Nephron (organoid): ENCODE measurements around the gene UBN2.
"Not testable (repeated sequence)": the region's sequence is repeated elsewhere in the genome, so short reads cannot be mapped to it uniquely, and the experiment has no call there.

Source experiments
- H3K27ac Mint-ChIP-seq, 3 experiments: 2 replicates each; pipeline ENCODE4 v1.8.0; 2020; ENCODE audit warnings: mixed read lengths in 3 of 3, mild to moderate bottlenecking in 2 of 3, moderate library complexity in 1 of 3
- H3K27me3 Mint-ChIP-seq: 2 replicates; pipeline ENCODE4 v1.8.0; 2021; ENCODE audit warnings: low read depth, mild to moderate bottlenecking, moderate library complexity, mixed read lengths
- H3K36me3 Mint-ChIP-seq: 2 replicates; pipeline ENCODE4 v1.8.0; 2020; ENCODE audit warnings: low read depth, mixed read lengths
- H3K4me1 Mint-ChIP-seq: 2 replicates; pipeline ENCODE4 v1.8.0; 2020; ENCODE audit warnings: mixed read lengths
- H3K4me3 Mint-ChIP-seq, 3 experiments: 2 replicates each; pipeline ENCODE4 v1.8.0; 2020; ENCODE audit warnings: mild to moderate bottlenecking in 3 of 3, mixed read lengths in 3 of 3, moderate library complexity in 2 of 3
- H3K9me3 Mint-ChIP-seq: 2 replicates; pipeline ENCODE4 v1.8.0; 2020; ENCODE audit warnings: mixed read lengths
- CTCF ChIP-seq, 3 experiments: fragments of 200-600 bp; sonication (generic); IDR thresholded peaks; one replicate each; pipeline ENCODE4 v1.5.0; 2021; ENCODE audit warnings: antibody characterized with exemption in 3 of 3; ENCODE audit not compliant: unreplicated experiment in 3 of 3

Gene UBN2

GRCh38 chr7:139297795-139298194 is 66.8 kb downstream of the UBN2 start:
- Mint-ChIP-seq H3K4me3 (peak overlapping the region in 2 of 3 experiments; percentile 5 to 29), H3K4me1 (peaks cover 6% of the 10 kb centered on the region), H3K36me3 (peaks cover 52% of the 10 kb centered on the region), H3K27ac (peak overlapping the region; percentile 41 to 92 (median 88)), H3K27me3 (no peaks in the 10 kb centered on the region), H3K9me3 (no peaks in the 10 kb centered on the region)
- no peak for TF ChIP-seq CTCF (IDR thresholded peaks at IDR 0.05; ENCODE audit: unreplicated experiment in 3 of 3)

GRCh38 chr7:139299296-139299695 is 68.3 kb downstream of the UBN2 start:
- H3K9me3 Mint-ChIP-seq, result no peaks in the 10 kb centered on the region
- H3K27ac Mint-ChIP-seq, result peak overlapping the region; percentile 79 to 92 (median 84)
- H3K27me3 Mint-ChIP-seq, result no peaks in the 10 kb centered on the region
- H3K4me1 Mint-ChIP-seq, result peaks cover 10% of the 10 kb centered on the region
- TF ChIP-seq CTCF (IDR thresholded peaks at IDR 0.05; ENCODE audit: unreplicated experiment in 3 of 3), result no peak
- peak overlapping the region in 1 of 3 experiments; percentile 8 for H3K4me3 Mint-ChIP-seq
- H3K36me3 Mint-ChIP-seq, result peaks cover 46% of the 10 kb centered on the region

GRCh38 chr7:139300390-139300789 is 69.4 kb downstream of the UBN2 start:
- Mint-ChIP-seq H3K4me3 (no peak overlapping the region), H3K36me3 (peaks cover 39% of the 10 kb centered on the region), H3K4me1 (peaks cover 5% of the 10 kb centered on the region), H3K27me3 (no peaks in the 10 kb centered on the region), H3K27ac (peak overlapping the region; percentile 37 to 92 (median 84)), H3K9me3 (no peaks in the 10 kb centered on the region)
- no peak for TF ChIP-seq CTCF (IDR thresholded peaks at IDR 0.05; ENCODE audit: unreplicated experiment in 3 of 3)

- H3K4me3 Mint-ChIP-seq, result no peak overlapping the region
- H3K36me3 Mint-ChIP-seq, result peaks cover 36% of the 10 kb centered on the region
- H3K27me3 Mint-ChIP-seq, result no peaks in the 10 kb centered on the region
- TF ChIP-seq CTCF (IDR thresholded peaks at IDR 0.05; ENCODE audit: unreplicated experiment in 3 of 3), result no peak
- no peaks in the 10 kb centered on the region for H3K9me3 Mint-ChIP-seq
- H3K27ac Mint-ChIP-seq, result peak overlapping the region; percentile 48 to 81 (median 60)
- peaks cover 4% of the 10 kb centered on the region for H3K4me1 Mint-ChIP-seq
Observed at GRCh38 chr7:139304517-139304916, 73.5 kb downstream of the UBN2 start.

- no peaks in the 10 kb centered on the region for H3K27me3 Mint-ChIP-seq
- peak overlapping the region in 1 of 3 experiments; percentile 25 for H3K27ac Mint-ChIP-seq
- H3K4me1 Mint-ChIP-seq, result peaks cover 4% of the 10 kb centered on the region
- no peaks in the 10 kb centered on the region for H3K9me3 Mint-ChIP-seq
- TF ChIP-seq CTCF (IDR thresholded peaks at IDR 0.05; ENCODE audit: unreplicated experiment in 3 of 3), result no peak
- H3K36me3 Mint-ChIP-seq, result no peaks in the 10 kb centered on the region
- H3K4me3 Mint-ChIP-seq, result no peak overlapping the region
Observed at GRCh38 chr7:139317939-139318505, 87.0 kb downstream of the UBN2 start.

GRCh38 chr7:139321071-139321745 is 90.2 kb downstream of the UBN2 start:
- H3K36me3 Mint-ChIP-seq, result no peaks in the 10 kb centered on the region
- no peak overlapping the region for H3K4me3 Mint-ChIP-seq
- no peaks in the 10 kb centered on the region for H3K9me3 Mint-ChIP-seq
- peak; percentile 29 to 36 (median 31) for TF ChIP-seq CTCF (IDR thresholded peaks at IDR 0.05; ENCODE audit: unreplicated experiment in 3 of 3)
- no peaks in the 10 kb centered on the region for H3K27me3 Mint-ChIP-seq
- H3K27ac Mint-ChIP-seq, result no peak overlapping the region
- H3K4me1 Mint-ChIP-seq, result peaks cover 4% of the 10 kb centered on the region

- H3K4me1 Mint-ChIP-seq, result peaks cover 10% of the 10 kb centered on the region
- not testable (repeated sequence) for H3K4me3 Mint-ChIP-seq, H3K27me3 Mint-ChIP-seq, H3K27ac Mint-ChIP-seq, H3K9me3 Mint-ChIP-seq, H3K36me3 Mint-ChIP-seq
Observed at GRCh38 chr7:139324709-139325108, 93.7 kb downstream of the UBN2 start.
